Stimulated activated CD4-positive, alpha-beta T cell treated with anti-CD3 and anti-CD28 coated beads, Interleukin-15, amount 100 ng/mL, for 24 hours (primary cell): Measurements from ENCODE around the gene CLASP1.
"Not testable (repeated sequence)": the region's sequence is repeated elsewhere in the genome, so short reads cannot be mapped to it uniquely, and the experiment has no call there.

ENCODE experiments used
- DNase-seq: peaks from one replicate; pipeline ENCODE4 v3.0.0-alpha.2; 2020

Gene CLASP1

DNA sequence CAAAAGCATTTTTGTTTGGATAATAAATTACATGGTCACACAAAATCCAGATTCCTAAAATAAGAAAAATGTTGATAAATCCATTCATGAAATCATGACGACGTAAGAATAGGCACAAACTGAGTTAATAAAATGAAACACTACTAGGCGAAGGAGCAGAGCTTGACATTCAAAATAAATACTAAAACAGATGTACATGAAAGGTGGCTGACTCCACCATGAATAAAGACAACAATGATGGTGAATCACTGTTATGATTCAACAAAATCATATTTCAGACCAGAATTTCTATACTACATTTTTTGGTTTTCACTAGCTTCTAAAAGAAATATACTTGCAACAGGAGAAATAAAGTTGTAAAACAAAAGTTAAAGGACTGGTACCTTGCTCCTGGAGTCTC, 240.6 kb downstream of the CLASP1 start:
- DNase-seq = no peak

DNA sequence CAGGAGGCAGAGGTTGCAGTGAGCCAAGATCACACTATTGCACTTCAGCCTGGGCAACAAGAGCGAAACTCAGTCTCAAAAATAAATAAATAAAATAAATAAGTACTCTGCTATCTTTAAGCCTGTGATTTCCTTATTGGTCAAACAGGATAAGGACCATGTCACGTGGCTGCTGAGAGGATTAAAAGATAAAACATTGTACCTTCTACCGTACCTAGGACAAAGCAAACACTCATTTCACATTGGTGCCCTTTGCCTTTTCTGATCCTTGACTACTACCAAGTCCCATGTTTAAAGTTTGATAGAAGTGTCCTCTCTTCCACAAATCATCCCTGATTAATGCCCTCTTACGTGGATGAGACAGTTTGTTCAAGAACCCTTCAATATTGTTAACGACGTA, 244.0 kb downstream of the CLASP1 start:
- DNase-seq = no peak

DNA sequence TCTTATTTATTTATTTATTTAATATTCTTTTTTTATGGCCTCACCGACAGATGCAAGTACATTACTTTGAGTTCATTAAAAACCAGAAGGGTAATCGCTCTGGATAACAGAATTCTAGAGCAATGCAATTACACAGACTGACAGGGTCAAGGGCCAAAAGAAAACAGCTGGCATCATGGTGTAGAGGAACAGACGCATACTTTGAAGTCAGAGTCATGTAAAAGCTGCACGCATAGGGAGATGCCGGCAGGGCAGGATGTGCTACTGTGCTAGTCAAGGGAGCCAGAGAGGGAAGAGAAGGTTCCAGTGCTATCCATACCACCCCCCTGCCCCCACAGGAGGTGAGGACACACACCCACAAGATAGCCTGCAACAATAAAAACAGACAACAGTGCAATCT, 249.1 kb downstream of the CLASP1 start:
- DNase-seq = no peak

DNA sequence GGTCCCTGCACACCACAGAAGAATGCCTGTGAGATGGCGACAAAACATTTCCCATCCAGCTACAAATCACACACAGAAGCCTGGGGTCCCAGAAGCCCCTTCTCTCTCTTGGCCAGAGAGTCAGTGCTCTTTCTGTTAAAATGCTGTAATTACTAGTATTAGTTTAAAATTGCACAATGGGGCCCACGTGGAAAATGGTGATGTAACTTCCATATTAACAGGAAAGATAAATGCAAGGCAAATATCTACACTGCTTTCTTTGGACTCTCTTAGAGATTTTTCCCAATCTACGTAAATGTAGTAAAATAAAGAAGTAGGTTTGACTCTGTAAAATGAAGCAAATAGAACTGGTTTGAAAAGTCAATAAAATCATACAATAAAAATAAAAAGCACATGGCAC, 250.4 kb downstream of the CLASP1 start:
- no peak for DNase-seq

DNA sequence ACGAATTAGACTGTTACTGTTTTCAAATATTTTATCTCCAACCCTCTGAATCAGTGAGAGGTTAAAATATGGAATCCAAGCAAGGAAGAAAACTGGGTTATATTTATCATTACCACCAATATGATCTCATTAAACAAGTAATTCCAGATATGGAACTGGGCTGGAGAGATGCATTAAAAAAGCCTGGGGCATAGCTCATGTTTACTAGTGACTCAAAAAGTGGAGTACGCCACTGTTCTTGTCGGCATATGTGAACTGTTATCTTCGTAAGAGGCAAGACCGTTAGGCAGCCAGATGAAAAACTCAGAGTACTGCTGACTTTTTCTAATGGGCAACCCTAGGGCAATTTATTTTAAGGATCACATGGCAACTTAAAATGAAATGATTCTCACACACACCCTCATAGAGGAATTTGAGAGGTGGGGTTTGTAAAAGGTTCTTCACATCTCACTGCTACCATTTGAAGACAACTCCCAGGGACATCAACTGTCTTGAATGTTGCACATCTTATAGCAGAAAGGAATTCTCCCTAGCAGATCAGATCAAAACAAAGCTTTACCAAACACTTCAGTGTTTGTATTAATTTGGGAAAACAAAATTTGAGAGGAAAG, 259.1 kb downstream of the CLASP1 start:
- no peak for DNase-seq

DNA sequence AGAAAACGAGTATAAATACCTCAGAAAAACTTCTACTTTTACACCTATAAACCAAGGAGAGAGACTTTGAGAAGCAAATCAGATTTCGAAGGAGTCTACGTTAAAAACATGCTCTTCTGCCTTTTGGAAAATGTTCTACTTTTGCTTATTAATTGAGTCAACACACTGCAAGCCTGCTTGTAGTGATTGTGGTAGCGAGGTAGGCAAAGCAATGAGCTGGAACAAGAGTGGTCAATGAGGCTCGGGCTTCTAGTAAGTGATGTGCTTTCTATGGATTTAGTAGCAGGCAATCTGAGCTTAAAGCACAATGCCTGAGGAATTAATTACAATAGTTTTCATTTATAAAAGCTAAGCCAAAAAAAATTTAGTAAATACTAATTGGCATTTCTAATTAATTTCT, 260.9 kb downstream of the CLASP1 start:
- DNase-seq = no peak

DNA sequence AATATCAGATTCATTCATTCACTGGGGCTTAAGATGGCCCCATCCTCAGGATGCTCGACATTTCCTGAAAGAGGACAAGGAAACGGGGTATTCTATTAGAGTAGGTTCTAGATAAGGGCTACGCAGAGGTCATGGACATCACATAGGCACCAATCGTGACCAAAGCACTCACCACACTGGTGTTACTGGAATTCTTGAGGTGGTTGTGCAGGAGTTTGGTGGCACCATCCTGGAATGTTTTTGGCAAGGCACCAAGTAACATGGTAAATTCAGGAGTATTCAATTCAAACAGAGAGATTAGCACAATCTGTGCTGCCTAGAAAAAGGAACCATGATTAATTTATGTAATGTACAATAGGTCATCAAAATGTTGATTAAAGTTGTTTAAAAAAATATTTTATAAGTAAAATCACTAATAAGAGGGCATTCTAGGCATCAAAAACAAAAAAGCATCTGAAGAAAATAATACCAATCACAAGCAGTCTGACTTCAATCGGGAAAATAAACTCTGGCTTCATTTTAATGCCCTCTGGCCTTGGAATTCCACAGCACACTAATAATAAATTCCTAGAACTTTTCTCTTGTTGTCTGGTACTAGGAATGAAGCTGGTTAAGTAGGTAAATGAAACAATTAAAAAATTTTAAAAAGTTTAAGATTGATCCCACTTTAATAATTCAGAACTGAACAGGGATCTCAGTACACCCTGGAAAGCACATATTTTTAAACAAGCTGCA, 261.5 kb downstream of the CLASP1 start:
- DNase-seq = no peak

DNA sequence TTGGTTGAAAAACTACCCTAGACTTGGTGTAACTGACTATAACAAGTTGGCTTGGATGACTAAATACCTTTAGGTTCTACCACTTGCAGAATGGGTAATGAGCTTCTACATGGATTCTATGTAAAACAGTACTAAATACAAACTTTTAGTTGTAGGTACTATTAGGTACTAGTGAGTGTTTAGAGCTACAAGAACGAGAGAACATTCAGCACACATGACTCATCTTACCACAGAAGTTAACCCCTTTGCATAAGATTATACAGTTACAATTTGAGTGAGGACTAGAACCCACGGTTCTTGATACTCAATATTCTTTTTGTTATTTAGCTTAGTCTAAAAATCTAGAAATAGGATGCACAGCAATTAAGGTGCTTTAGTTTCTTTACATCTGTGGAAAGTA, 262.6 kb downstream of the CLASP1 start:
- DNase-seq = no peak

DNA sequence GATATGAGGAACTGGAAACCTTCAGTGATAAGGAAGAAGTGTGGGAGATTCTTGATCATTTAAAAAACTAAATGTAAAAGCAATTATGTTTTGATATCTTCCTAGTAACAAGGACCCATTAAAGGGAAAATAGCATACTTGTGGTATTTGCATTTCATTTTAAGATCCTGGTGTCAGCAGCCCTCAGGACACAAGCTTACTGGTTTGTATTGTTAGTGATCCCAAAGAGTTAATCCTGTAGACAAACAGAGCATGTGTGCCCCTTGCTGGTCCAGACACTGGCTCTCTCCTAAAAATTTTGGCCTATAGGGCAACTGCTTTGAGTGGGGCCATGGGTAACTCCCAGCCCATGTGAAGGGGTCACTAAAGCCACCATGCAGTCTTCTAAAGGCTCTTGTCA, 263.2 kb downstream of the CLASP1 start:
- DNase-seq = no peak

DNA sequence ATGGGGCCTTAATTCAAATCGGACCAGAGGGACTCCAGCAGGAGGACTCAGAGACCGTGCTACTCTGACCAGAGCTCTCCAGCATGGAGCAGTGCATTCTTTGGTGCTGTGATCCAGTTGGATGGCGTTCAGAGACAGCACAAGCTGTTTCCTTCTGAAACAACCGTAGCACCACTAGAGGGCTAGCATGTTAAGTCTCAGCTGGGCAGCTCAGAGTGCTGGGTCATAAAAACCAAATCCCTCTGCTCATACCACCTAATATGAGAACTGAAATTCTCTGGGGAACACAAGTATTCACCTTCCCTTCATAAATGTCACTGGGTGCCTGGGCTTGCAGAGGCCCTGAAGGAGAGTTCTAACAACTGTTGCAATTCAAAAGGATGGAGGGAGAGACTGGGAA, 266.5 kb downstream of the CLASP1 start:
- DNase-seq = no peak

DNA sequence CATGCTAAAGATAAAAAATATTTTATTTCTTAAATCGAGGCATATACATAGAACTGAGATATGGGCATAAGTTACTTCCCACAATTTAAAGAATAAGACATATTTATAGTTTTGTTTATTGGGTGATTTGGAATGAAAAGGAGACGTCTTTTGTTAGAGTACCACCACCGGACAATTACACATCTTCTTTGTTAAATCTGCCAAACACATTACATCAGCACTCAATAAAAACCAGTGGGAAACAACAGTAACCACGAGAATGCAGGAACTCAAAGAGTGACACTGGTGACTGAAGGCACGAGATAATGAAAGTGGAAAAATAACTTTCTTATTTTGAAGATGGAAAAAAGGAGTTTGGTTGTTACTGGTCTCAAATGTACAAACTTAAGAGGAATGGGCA, 271.6 kb downstream of the CLASP1 start:
- no peak for DNase-seq

DNA sequence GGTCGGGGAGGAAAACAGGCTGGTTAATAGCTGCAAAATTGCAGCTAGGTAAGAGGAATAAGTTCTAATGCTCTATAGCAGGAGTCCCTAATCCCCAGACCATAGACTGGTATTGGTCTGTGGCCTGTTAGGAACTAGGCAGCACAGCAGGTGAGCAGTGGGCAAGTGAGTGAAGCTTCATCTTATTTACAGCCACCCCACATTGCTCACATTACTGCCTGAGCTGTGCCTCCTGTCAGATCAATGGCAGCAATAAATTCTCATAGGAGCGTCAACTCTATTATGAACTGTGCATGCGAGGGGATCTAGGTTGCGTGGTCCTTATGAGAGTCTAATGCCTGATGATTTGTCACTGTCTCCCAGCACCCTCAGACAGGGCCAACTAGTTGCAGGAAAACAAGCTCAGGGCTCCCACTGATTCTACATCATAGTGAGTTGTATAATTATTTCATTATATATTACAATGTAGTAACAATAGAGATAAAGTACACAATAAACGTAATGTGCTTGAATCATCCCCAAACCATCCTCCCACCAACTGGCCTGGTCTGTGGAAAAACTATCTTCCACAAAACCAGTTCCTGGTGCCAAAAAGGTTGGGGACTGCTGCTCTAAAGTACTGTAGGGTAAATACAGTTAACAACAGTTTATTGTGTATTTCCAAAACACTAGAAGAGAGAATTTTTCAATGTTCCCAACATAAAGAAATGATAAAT, 272.6 kb downstream of the CLASP1 start:
- no peak for DNase-seq

DNA sequence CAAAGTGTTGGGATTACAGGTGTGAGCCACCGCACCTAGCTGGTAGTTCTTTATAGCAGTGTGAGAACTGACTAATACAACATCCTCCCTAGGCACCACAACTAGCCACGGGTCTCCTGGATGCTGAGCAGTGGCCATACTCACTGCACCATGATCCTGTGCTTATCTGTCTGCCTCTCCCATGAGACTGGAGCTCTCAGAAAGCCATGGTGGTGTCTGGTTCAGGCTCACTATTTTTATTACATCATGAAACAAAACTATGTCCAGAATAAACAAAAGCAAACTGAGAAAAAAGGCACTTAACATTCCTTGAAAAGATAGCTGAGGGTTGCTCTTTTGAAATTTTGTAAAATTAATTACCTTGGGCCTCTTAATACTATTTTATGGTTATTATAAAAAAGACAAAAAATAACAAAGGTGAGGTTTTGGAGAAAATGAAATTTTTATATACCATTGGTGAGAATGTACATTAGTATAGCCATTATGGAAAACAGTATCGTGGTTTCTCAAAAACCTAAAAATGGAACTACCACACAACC, 273.6 kb downstream of the CLASP1 start:
- no peak for DNase-seq

DNA sequence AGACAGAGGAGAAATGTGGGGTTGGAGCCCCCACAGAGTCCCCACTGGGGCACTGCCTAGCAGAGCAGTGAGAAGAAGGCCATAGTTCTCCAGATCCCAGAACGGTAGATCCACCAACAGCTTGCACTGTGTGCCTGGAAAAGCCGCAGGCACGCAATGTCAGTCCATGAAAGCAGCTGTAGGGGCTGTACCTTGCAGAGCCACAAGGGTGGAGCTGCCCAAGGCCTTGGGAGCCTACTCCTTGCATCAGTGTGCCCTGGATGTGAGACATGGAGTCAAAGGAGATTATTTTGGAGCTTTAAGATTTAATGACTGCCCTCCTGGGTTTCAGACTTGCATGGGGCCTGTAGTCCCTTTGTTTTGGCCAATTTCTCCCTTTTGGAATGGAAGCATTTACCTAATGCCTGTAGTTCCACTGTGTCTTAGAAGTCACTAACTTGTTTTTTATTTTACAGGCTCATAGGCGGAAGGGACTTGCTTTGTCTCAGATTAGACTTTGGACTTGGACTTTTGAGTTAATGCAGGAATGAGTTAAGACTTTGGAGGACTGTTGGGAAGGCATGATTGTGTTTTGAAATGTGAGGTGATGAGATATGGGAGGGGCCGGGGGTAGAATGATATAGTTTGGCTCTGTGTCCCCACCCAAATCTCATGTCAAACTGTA, 274.7 kb downstream of the CLASP1 start:
- DNase-seq = not testable (repeated sequence)

DNA sequence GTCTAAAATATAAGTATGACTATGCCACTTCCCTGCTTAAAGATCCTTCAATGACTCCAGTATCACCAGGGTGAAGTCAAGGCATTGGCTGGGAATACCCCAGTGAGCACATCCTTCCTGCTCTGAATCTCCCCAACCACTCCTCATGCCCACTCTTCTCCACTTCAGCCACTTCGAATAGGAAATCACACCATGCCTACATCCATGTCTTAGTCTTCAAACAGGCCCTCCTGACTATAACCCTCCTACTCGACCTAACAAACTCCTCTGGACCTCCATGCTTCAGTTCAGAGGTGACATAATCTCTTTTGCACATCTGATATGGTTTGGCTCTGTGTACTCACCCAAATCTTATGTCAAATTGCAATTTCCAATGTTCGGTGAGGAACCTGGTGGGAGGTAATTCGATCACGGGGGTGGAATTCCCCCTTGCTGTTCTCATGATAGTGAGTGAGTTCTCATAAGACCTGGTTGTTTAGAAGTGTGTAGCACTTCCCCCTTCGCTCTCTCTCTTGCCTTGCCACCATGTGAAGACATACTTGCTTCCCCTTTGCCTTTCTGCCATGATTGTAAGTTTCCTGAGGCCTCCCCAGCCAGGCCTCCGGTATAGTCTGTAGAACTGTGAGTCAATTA, 276.4 kb downstream of the CLASP1 start:
- DNase-seq = no peak

DNA sequence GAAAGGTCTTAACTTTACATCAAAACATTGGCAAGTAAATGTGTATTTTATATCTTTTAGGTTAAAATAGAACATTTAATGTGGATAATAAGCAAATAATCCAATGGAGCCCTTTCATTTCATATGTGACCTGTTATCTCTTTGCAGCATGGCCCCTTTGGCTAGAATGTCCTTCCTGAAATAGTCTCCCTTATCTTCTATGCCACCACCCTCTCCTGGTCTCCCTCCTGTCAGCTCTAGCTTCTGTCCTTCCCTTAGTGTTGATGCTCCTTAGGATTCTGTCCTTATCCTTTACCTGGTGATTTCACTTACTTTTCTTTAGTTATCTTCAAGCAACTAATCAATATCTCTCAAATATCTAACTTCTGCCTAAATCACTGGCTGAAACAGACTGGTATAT, 277.2 kb downstream of the CLASP1 start:
- DNase-seq = no peak

DNA sequence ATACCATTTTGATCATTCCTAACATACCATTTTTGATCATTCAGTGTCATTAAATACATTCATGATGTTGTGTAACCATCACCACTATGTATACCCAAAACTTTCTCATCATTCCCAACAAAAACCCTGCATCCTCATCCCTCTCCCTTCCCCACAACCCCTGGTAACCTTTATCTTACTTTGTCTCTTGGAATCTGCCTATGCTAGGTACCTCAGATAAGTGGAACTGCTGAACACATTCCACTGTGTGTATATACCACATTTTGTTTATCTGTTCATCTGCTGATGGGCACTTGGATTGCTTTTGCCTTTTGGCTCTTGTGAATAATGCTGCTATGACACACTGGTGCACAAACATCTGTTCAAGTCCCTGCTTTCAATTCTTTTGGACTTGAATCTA, 280.4 kb downstream of the CLASP1 start:
- no peak for DNase-seq

DNA sequence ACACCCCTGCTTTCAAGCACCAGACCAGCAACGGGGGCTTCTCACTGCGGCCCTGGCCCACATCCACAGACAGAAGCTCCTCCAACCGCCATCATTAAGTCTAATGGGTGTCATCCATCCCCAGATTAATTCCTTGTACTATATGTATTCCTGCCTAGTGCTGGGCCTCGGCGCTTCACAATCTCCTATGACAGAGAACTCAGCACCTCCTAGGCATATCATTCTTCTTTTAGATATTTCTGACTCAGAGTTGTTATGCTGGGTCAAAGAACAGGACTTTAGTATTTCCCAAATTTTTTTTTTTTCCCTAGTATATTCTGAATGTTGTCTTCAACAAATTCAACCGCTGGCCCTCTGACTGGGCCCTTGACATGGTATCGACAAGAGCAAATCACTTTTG, 281.1 kb downstream of the CLASP1 start:
- no peak for DNase-seq

DNA sequence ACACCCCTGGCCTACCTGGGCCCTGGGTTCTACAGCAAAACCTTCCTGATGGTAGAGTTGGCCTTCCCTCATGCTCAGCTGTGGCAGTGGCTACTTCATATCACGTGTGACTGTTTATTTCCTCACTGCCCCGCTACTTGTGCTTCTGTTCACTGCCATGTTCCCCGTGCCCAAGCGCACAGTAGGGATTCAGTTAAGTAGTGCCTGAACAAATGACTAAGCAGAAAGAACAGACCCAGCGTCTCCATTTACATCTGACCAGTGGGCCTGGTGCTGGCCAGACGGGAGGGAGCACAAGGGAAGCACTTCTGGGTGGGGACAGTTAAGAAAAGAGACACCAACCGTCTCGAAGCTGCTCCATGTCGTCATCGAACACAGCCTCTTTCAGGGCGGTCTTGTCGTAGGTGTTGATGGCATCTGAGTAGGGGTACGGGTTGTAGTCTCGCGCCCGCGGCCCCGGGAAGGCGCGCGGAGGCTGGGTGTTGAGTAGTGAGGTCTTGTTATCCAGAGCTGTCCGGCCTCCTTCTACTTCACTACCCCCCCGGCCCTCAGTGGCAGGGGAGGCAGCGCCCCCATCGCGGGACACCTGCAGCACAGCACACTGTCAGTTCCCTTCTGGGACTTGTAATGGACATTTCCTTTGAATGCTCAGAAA, 281.9 kb downstream of the CLASP1 start:
- DNase-seq = no peak

DNA sequence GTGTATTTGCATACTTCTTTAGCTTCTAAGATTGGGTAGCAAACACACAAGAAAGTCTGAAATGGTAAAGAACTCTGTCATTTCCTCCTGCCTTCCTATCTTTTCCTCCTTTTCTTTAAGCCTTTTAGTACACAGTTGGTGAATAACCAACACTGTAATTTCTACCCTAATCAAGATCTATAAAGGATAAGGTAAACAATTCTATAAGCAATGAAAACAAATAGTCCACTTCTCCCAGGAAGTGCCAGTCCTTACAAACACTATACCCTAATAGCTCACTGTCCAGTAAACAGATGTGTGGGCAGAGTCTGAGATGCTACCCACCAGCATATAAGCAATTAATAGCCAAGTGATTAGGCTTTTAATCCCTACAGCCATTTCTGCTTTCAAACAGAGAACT, 283.2 kb downstream of the CLASP1 start:
- no peak for DNase-seq

DNA sequence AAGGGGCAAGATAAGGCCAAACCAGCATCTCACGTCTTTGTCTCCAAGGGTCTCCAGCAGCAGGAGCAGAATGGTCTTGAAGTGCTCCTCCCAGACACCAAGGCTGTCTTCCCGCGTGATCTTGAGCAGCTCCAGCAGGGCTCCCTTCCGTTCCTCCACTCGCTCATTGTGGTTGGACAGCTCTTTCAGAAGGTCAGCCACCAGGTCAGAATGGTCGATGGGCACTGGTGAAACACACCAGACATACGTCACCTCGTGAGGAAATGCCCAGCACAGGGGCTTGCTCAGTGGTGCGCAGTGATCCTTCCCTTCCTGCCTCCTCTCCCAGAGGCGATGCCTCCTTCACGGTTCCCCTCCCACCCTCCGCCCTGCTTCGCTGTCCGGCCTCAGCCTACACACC, 284.2 kb downstream of the CLASP1 start:
- DNase-seq = no peak

DNA sequence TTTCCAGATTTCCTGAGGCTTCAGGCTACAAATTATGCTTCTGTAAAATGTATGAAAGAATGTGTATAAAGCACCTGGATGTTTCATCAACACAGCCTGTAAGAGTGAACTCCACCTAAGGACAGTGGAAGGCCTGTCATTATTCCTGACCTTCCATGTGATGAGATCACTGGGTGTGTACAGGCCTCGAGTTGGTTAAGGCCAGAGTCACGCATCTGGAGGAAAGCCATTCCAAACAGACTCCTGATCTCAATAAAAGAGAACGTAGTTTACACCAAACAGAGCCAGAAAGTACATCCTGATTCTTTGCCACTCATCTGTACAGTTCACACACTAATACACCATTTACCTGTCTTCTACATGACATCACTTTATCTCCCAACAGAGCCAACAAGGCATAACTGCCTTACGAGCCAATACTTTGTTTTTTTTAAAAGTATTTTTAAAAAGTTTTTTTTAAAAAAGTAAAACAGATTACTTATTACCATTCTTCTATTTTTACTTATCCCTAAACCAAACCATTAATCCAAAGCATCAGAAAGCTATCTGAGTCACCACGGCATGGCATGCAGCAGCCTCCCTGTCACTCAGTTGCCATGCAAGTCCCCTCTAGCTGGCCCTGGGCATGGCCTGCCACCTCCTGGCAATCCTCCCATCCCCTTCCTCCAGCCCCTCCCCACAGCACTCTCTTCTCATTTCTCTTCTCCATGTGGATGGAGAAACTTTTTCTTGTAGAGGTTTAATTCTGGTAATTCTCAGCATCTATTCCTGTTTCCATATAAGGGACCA, 285.4 kb downstream of the CLASP1 start:
- no peak for DNase-seq
